Lower leg skin (tissue), 4 donors: Measurements from ENCODE around the gene C1QL1. TPM values are rescaled to one million over a fixed set of nuclear protein-coding genes. Genes with fewer than 3 reads are reported as not detected.

Experiments used
- DNase-seq, 2 donors: peaks; one replicate each; pipeline ENCODE4 v3.0.0-alpha.2; 2019; ENCODE audit warnings: low spot score in 2 of 2
- H3K4me3 ChIP-seq: fragments of 200-600 bp; sonication (generic); 2 replicates; pipeline ENCODE4 v1.5.1; 2017; ENCODE audit warnings: mild to moderate bottlenecking, low read depth; ENCODE audit not compliant: poor library complexity, severe bottlenecking
- CTCF ChIP-seq, 3 donors: fragments of 450-650 bp; IDR thresholded peaks; one replicate each; pipeline ENCODE4 v1.5.1; 2016; ENCODE audit warnings: antibody characterized with exemption in 3 of 3, mild to moderate bottlenecking in 3 of 3, moderate library complexity in 2 of 3
- POLR2A ChIP-seq, 2 donors: fragments of 450-650 bp; IDR thresholded peaks; one replicate each; pipeline ENCODE4 v1.6.1; 2016 to 2017; ENCODE audit warnings: antibody characterized with exemption in 2 of 2, mild to moderate bottlenecking in 1 of 2, moderate library complexity in 1 of 2
- WGBS, 2 donors: methylation state at CpG; one replicate each; pipeline ENCODE4 v1.1.5; 2018; 5-methylcytosine and 5-hydroxymethylcytosine counted together
- intact Hi-C: fragments of 100-400 bp; cut with DNase I; formaldehyde crosslinking; loops from one replicate; pipeline ENCODE4 v1.15.0; 2023; ENCODE audit warnings: low total_unique reads
- total RNA-seq, 4 donors: library from RNA; depleted of rRNA; stranded (reverse); fragments of >200 nt; gene quantifications; one replicate each; pipeline ENCODE4 v1.1.0, GENCODE V29; 2016

C1QL1 gene
- total RNA-seq, 4 donors from 2014 or later: 0.21 to 1.4 (median 0.73) TPM

- H3K4me3 ChIP-seq: no peak overlapping the region
- DNase-seq: no peak
- no peak for TF ChIP-seq CTCF (IDR thresholded peaks at IDR 0.05)
- no peak for TF ChIP-seq POLR2A (IDR thresholded peaks at IDR 0.05)
- 59 to 67% methylated on average over 9 of the region's 9 CpGs for WGBS, 2 donors
- intact Hi-C loops: no loop called here
Measured at GRCh38 chr17:44941712-44942331, 26.3 kb downstream of the C1QL1 start.

- intact Hi-C loops: no loop called here
- DNase-seq: no peak
- WGBS, 2 donors: 64 to 66% methylated on average over 1 of the region's 1 CpG
- no peak overlapping the region for H3K4me3 ChIP-seq
- TF ChIP-seq CTCF (IDR thresholded peaks at IDR 0.05) (no peak), POLR2A (IDR thresholded peaks at IDR 0.05) (no peak)
Measured at GRCh38 chr17:44940768-44941167, 27.3 kb downstream of the C1QL1 start.

- no peak for TF ChIP-seq POLR2A (IDR thresholded peaks at IDR 0.05)
- TF ChIP-seq CTCF (IDR thresholded peaks at IDR 0.05): no peak
- 53 to 56% methylated on average over 4 of the region's 4 CpGs for WGBS, 2 donors
- no peak for DNase-seq
- no peak overlapping the region for H3K4me3 ChIP-seq
- intact Hi-C loops: no loop called here
Measured at GRCh38 chr17:44940317-44940716, 27.8 kb downstream of the C1QL1 start.

GRCh38 chr17:44935116-44935515, 33.0 kb downstream of the C1QL1 start:
- intact Hi-C loops: no loop called here
- H3K4me3 ChIP-seq: no peak overlapping the region
- TF ChIP-seq POLR2A (IDR thresholded peaks at IDR 0.05): no peak
- no peak for TF ChIP-seq CTCF (IDR thresholded peaks at IDR 0.05)
- no peak for DNase-seq
- WGBS, 2 donors: 93 to 96% methylated on average over 9 of the region's 9 CpGs

- intact Hi-C loops: no loop called here
- DNase-seq: no peak
- H3K4me3 ChIP-seq: no peak overlapping the region
- WGBS, 2 donors: 97 to 100% methylated on average over 9 of the region's 10 CpGs
- TF ChIP-seq POLR2A (IDR thresholded peaks at IDR 0.05): no peak
- no peak for TF ChIP-seq CTCF (IDR thresholded peaks at IDR 0.05)
Measured at GRCh38 chr17:44934745-44935105, 33.4 kb downstream of the C1QL1 start.
